H1 (cell line): ENCODE results near the gene CCT5. TPM values are rescaled to one million over a fixed set of nuclear protein-coding genes. Genes with fewer than 3 reads are reported as not detected.

Experiments
- CTCF ChIA-PET: fragments of 300-600 bp; sonication (Branson Sonifier 250); formaldehyde crosslinking; loops from one replicate; lab custom pipeline; 2021; ENCODE audit not compliant: partially characterized antibody; lab: Charles Lee
- POLR2A ChIA-PET: fragments of 300-600 bp; sonication (Branson Sonifier 250); formaldehyde crosslinking; loops from one replicate; lab custom pipeline; 2021; ENCODE audit warnings: inconsistent platforms; ENCODE audit not compliant: partially characterized antibody; lab: Charles Lee
- DNase-seq, 2 experiments: peaks; one replicate each; pipeline versions ENCODE4 v3.0.0 to v3.0.0-alpha.2; 2010 to 2022; ENCODE audit warnings: low spot score in 2 of 2, low read depth in 1 of 2, mixed read lengths in 1 of 2
- FAIRE-seq: peaks from 2 replicates; lab custom pipeline; 2011; peaks lifted over from hg19 to GRCh38; lab: Jason Lieb, UNC
- H2AFZ ChIP-seq: 2 replicates; pipeline ENCODE4 v1.8.1; 2012; ENCODE audit warnings: low read length, inconsistent platforms
- H2AK5ac ChIP-seq: 2 replicates; pipeline ENCODE4 v1.6.1; 2013; ENCODE audit warnings: low read depth, low read length
- H2BK120ac ChIP-seq: replicated peaks from 2 replicates; pipeline ENCODE3; 2013; ENCODE audit warnings: low read depth, low read length, inconsistent platforms
- H2BK12ac ChIP-seq: 2 replicates; pipeline ENCODE4 v1.6.1; 2013; ENCODE audit warnings: low read depth, low read length
- H2BK15ac ChIP-seq: 2 replicates; pipeline ENCODE4 v1.6.1; 2013; ENCODE audit warnings: low read length
- H2BK20ac ChIP-seq: 2 replicates; pipeline ENCODE4 v1.6.1; 2013; ENCODE audit warnings: low read length
- H2BK5ac ChIP-seq: 2 replicates; pipeline ENCODE4 v1.6.1; 2013; ENCODE audit warnings: low read depth, low read length
- H3K14ac ChIP-seq: 2 replicates; pipeline ENCODE4 v1.6.1; 2013; ENCODE audit warnings: inconsistent platforms; ENCODE audit not compliant: insufficient read length
- H3K18ac ChIP-seq: 2 replicates; pipeline ENCODE4 v1.6.1; 2013; ENCODE audit warnings: low read length; ENCODE audit errors: extremely low read depth
- H3K23ac ChIP-seq: 2 replicates; pipeline ENCODE4 v1.6.1; 2013; ENCODE audit warnings: inconsistent platforms; ENCODE audit not compliant: insufficient read length
- H3K23me2 ChIP-seq: 2 replicates; pipeline ENCODE4 v1.6.1; 2013; ENCODE audit warnings: low read depth, low read length
- H3K27ac ChIP-seq: 2 replicates; pipeline ENCODE4 v1.6.1; 2011; ENCODE audit warnings: low read depth, low read length, inconsistent platforms
- H3K27me3 ChIP-seq, 4 experiments: replicated peaks in 1 of 4; 1 replicate in 1 of 4; 2 replicates in 3 of 4; pipeline versions ENCODE4 v1.6.1 to v1.8.1; 2011 to 2013; ENCODE audit warnings: low read length in 3 of 4, mild to moderate bottlenecking in 3 of 4, inconsistent platforms in 2 of 4, mixed read lengths in 2 of 4, moderate library complexity in 1 of 4; ENCODE audit not compliant: control insufficient read depth in 3 of 4, insufficient read depth in 3 of 4; ENCODE audit errors: extremely low read depth in 1 of 4
- H3K36me3 ChIP-seq, 4 experiments: 2 replicates each; pipeline versions ENCODE4 v1.6.1 to v1.8.1; 2011 to 2013; ENCODE audit warnings: mild to moderate bottlenecking in 4 of 4, low read length in 3 of 4, moderate library complexity in 2 of 4, control low read depth in 1 of 4, inconsistent platforms in 1 of 4; ENCODE audit not compliant: insufficient read depth in 4 of 4, control insufficient read depth in 2 of 4
- H3K4ac ChIP-seq: replicated peaks from 2 replicates; pipeline ENCODE3; 2013; ENCODE audit warnings: low read length, low read depth, mixed read lengths, inconsistent platforms; ENCODE audit not compliant: insufficient read length
- H3K4me1 ChIP-seq, 4 experiments: replicated peaks in 1 of 4; 1 replicate in 1 of 4; 2 replicates in 3 of 4; pipeline versions ENCODE4 v1.6.1 to v1.8.1; 2011 to 2013; ENCODE audit warnings: low read length in 3 of 4, inconsistent platforms in 2 of 4, mixed read lengths in 1 of 4; ENCODE audit not compliant: insufficient read depth in 4 of 4, control insufficient read depth in 3 of 4
- H3K4me2 ChIP-seq, 2 experiments: 2 replicates each; pipeline versions ENCODE4 v1.6.1 to v1.8.1; 2011 to 2013; ENCODE audit warnings: low read depth in 2 of 2, low read length in 2 of 2, control low read depth in 1 of 2, inconsistent platforms in 1 of 2, mild to moderate bottlenecking in 1 of 2; ENCODE audit not compliant: insufficient read depth in 1 of 2
- H3K4me3 ChIP-seq, 4 experiments: fragments of 200-600, 300-600 bp in 1 of 4; sonication (generic), shearing (Covaris generic), sonication (Bioruptor Twin) in 1 of 4; 2 replicates each; pipeline versions ENCODE4 v1.5.1 to v1.8.1; 2011 to 2016; ENCODE audit warnings: low read length in 4 of 4, low read depth in 3 of 4, control low read depth in 2 of 4, inconsistent platforms in 2 of 4, mild to moderate bottlenecking in 2 of 4, mixed read lengths in 1 of 4, moderate library complexity in 1 of 4; ENCODE audit not compliant: insufficient read depth in 2 of 4; ENCODE audit errors: extremely low read depth in 1 of 4
- H3K56ac ChIP-seq: replicated peaks from 2 replicates; pipeline ENCODE3; 2013; ENCODE audit warnings: low read depth, mild to moderate bottlenecking, mixed read lengths, low read length, inconsistent platforms; ENCODE audit not compliant: insufficient read length
- H3K79me1 ChIP-seq: 2 replicates; pipeline ENCODE4 v1.6.1; 2013; ENCODE audit warnings: low read depth, low read length, control low read depth
- H3K79me2 ChIP-seq, 2 experiments: 2 replicates each; pipeline versions ENCODE4 v1.6.1 to v1.8.1; 2012 to 2013; ENCODE audit warnings: low read length in 2 of 2, mild to moderate bottlenecking in 2 of 2, inconsistent platforms in 1 of 2; ENCODE audit not compliant: insufficient read depth in 2 of 2, control insufficient read depth in 1 of 2
- H3K9ac ChIP-seq, 4 experiments: replicated peaks in 1 of 4; 1 replicate in 1 of 4; 2 replicates in 3 of 4; pipeline versions ENCODE4 v1.6.1 to v1.8.1; 2011 to 2013; ENCODE audit warnings: low read depth in 3 of 4, low read length in 3 of 4, control low read depth in 2 of 4, mild to moderate bottlenecking in 2 of 4, moderate library complexity in 2 of 4, inconsistent platforms in 1 of 4; ENCODE audit errors: extremely low read depth in 1 of 4
- H3K9me3 ChIP-seq, 2 experiments: 2 replicates each; pipeline versions ENCODE4 v1.6.1 to v1.8.1; 2012 to 2013; ENCODE audit warnings: mild to moderate bottlenecking in 2 of 2, moderate library complexity in 2 of 2, control low read depth in 1 of 2, inconsistent platforms in 1 of 2, low read depth in 1 of 2, low read length in 1 of 2, mixed read lengths in 1 of 2; ENCODE audit not compliant: insufficient read depth in 2 of 2
- H4K20me1 ChIP-seq, 2 experiments: replicated peaks in 1 of 2; 2 replicates each; pipeline versions ENCODE3 to v1.8.1; 2011 to 2013; ENCODE audit warnings: inconsistent platforms in 2 of 2, low read length in 2 of 2, mild to moderate bottlenecking in 1 of 2; ENCODE audit not compliant: insufficient read depth in 2 of 2, control insufficient read depth in 1 of 2
- H4K5ac ChIP-seq: 2 replicates; pipeline ENCODE4 v1.6.1; 2013; ENCODE audit warnings: low read length, low read depth, mixed read lengths, inconsistent platforms; ENCODE audit not compliant: insufficient read length
- H4K8ac ChIP-seq: 2 replicates; pipeline ENCODE4 v1.8.0; 2013; ENCODE audit warnings: mild to moderate bottlenecking, moderate library complexity, low read length, inconsistent platforms; ENCODE audit not compliant: insufficient read depth; ENCODE audit errors: extremely low read depth
- H4K91ac ChIP-seq: replicated peaks from 2 replicates; pipeline ENCODE3; 2013; ENCODE audit warnings: low read length, mixed read lengths, inconsistent platforms; ENCODE audit not compliant: insufficient read length
- KDM1A ChIP-seq: fragments of 200-600, 300-600 bp; sonication (generic); IDR thresholded peaks from 2 replicates; pipeline ENCODE4 v1.7.1; 2016; ENCODE audit warnings: mild to moderate bottlenecking, low read length, borderline replicate concordance
- MAFK ChIP-seq: IDR thresholded peaks from 2 replicates; pipeline ENCODE4 v1.6.1; 2012; ENCODE audit warnings: low read depth, mild to moderate bottlenecking, improper control_type of control experiment, low read length
- NANOG ChIP-seq: IDR thresholded peaks from 2 replicates; pipeline ENCODE4 v1.6.1; 2011; ENCODE audit warnings: low read length, low read depth, mild to moderate bottlenecking, inconsistent platforms; ENCODE audit not compliant: insufficient read depth, poor library complexity, severe bottlenecking
- SAP30 ChIP-seq: fragments of 300-600 bp; sonication (generic); IDR thresholded peaks from 2 replicates; pipeline ENCODE4 v1.7.1; 2012; ENCODE audit warnings: low read length, moderate library complexity, mild to moderate bottlenecking, inconsistent platforms; ENCODE audit not compliant: insufficient read depth, insufficient replicate concordance
- SIX5 ChIP-seq: IDR thresholded peaks from 2 replicates; pipeline ENCODE4 v1.6.1; 2011; ENCODE audit warnings: mild to moderate bottlenecking, low read depth, low read length
- TAF1 ChIP-seq: IDR thresholded peaks from 2 replicates; pipeline ENCODE4 v1.6.1; 2011; ENCODE audit warnings: mild to moderate bottlenecking, low read depth, low read length
- WGBS, 2 experiments: shearing (Covaris generic) in 1 of 2; methylation state at CpG; one replicate each; pipeline versions ENCODE4 v1.1.6 to v1.1.7; 2013 to 2015; ENCODE audit warnings: low lambda C conversion rate in 2 of 2, mixed read lengths in 2 of 2, inconsistent platforms in 1 of 2, low coverage in 1 of 2, missing lambda C conversion rate in 1 of 2; ENCODE audit not compliant: insufficient replicate concordance in 2 of 2, insufficient coverage in 1 of 2, insufficient read length in 1 of 2; ENCODE audit errors: extremely low coverage in 1 of 2, missing lambda C conversion rate in 1 of 2; 5-methylcytosine and 5-hydroxymethylcytosine counted together
- polyA plus RNA-seq, 7 experiments: library from polyadenylated mRNA; depleted of rRNA in 3 of 7; stranded (reverse) in 5 of 7; unstranded in 2 of 7; fragments of >200 nt in 5 of 7; fragments of 200-250 nt in 2 of 7; gene quantifications; 1 replicate in 5 of 7; 2 replicates in 1 of 7; 4 replicates in 1 of 7; pipeline versions ENCODE4 v1.2.1 to v1.2.3, GENCODE V29; 2011 to 2013; ENCODE audit warnings: missing spikeins in 2 of 7, mixed read lengths in 2 of 7
- total RNA-seq: library from RNA; stranded (reverse); fragmentation: NEBNext Ultra II Directional; extraction: Animal tissue kit (Norgen Biotek cat#: 25700); gene quantifications from 2 replicates; pipeline ENCODE4 v1.2.1, GENCODE V29; 2021
- TF ChIP-seq, protein P1 (sequence below): IDR thresholded peaks from 2 replicates; pipeline ENCODE4 v1.6.1; 2011; ENCODE audit warnings: low read length, improper control_type of control experiment

The CCT5 gene
- total and polyA plus RNA-seq, 2 of the 8 experiments (the other 6 are each of a cell fraction or from before 2014, with no cell fraction given) = 425 to 549 TPM

- no peak overlapping the region for H2BK120ac ChIP-seq
- H3K23me2 ChIP-seq = peaks cover 6% of the 10 kb centered on the region
- 86% methylated on average over 10 of the region's 10 CpGs; no CpG with 5 or more reads in 1 of the 2 experiments for whole genome bisulfite sequencing, 2 experiments
- no peak overlapping the region for H2AK5ac ChIP-seq
- no peak overlapping the region for H4K8ac ChIP-seq
- no peak overlapping the region for H3K4ac ChIP-seq
- H2BK12ac ChIP-seq = no peak overlapping the region
- no peak overlapping the region for H3K27ac ChIP-seq
- H2BK5ac ChIP-seq = no peak overlapping the region
- FAIRE-seq (no peak), DNase-seq (no peak)
- H3K4me1 ChIP-seq = peaks cover 0 to 2% (median under 1%) of the 10 kb centered on the region in 4 experiments; a peak in 5 of 7 replicates
- ChIA-PET POLR2A (interaction anchor here (1.4 kb wide), 1 partner anchor 25 kb away, joined by 4 read pairs; no protein-coding TSS in a partner anchor), CTCF (interaction anchor here (0.9 to 1.8 kb wide), 2 partner anchors 28 to 47 kb away, joined by 3 to 7 read pairs; no protein-coding TSS in a partner anchor)
- H3K79me1 ChIP-seq = no peaks in the 10 kb centered on the region
- TF ChIP-seq MAFK = no peak
- TF ChIP-seq, protein P1, sequence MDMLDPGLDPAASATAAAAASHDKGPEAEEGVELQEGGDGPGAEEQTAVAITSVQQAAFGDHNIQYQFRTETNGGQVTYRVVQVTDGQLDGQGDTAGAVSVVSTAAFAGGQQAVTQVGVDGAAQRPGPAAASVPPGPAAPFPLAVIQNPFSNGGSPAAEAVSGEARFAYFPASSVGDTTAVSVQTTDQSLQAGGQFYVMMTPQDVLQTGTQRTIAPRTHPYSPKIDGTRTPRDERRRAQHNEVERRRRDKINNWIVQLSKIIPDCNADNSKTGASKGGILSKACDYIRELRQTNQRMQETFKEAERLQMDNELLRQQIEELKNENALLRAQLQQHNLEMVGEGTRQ = no peak
- TF ChIP-seq NANOG = no peak
- TF ChIP-seq TAF1 = no peak
- no peak for TF ChIP-seq KDM1A
- no peak for TF ChIP-seq SIX5
- TF ChIP-seq SAP30 = no peak
- H3K4me3 ChIP-seq = no peak overlapping the region
- H3K14ac ChIP-seq = no peak overlapping the region
- no peaks in the 10 kb centered on the region for H4K20me1 ChIP-seq
- H3K23ac ChIP-seq = no peak overlapping the region
- H3K27me3 ChIP-seq = peaks cover 0 to 2% (median 0%) of the 10 kb centered on the region in 4 experiments; a peak in 1 of 7 replicates
- no peak overlapping the region; the same call in 1 of the 2 replicates for H2BK15ac ChIP-seq
- no peaks in the 10 kb centered on the region for H3K36me3 ChIP-seq
- no peak overlapping the region for H4K91ac ChIP-seq
- H4K5ac ChIP-seq = no peak overlapping the region
- H3K9me3 ChIP-seq = no peaks in the 10 kb centered on the region; a peak in 1 of 4 replicates
- no peak overlapping the region for H3K56ac ChIP-seq
- no peaks in the 10 kb centered on the region for H3K79me2 ChIP-seq
- H2BK20ac ChIP-seq = no peak overlapping the region
- H3K4me2 ChIP-seq = no peak overlapping the region
- no peak overlapping the region for H3K9ac ChIP-seq
- no peak overlapping the region for H2AFZ ChIP-seq
- no peak overlapping the region for H3K18ac ChIP-seq
Measured at GRCh38 chr5:10311595-10312425, 61.7 kb downstream of the CCT5 start.
